Keratinocyte (primary cell): ENCODE measurements around the gene CTXN1. TPM values are rescaled to one million over a fixed set of nuclear protein-coding genes. Genes with fewer than 3 reads are reported as not detected.
A peak's percentile ranks its signal among the peaks of the same experiment; 100 is the strongest.

Experiments
- DNase-seq: peaks from one replicate; pipeline ENCODE4 v3.0.0-alpha.2; 2011; ENCODE audit warnings: low read depth, missing footprints, low spot score
- FAIRE-seq: peaks from 2 replicates; lab custom pipeline; 2011; peaks lifted over from hg19 to GRCh38; lab: Jason Lieb, UNC
- H2AFZ ChIP-seq: 2 replicates; pipeline ENCODE4 v1.6.0; 2012; ENCODE audit warnings: low read length, control low read depth, inconsistent platforms; ENCODE audit not compliant: control insufficient read depth
- H3K27ac ChIP-seq: 2 replicates; pipeline ENCODE4 v1.5.1; 2011; ENCODE audit warnings: low read length; ENCODE audit not compliant: control insufficient read depth, insufficient read depth
- H3K27me3 ChIP-seq: 3 replicates; pipeline ENCODE4 v1.6.0; 2011; ENCODE audit warnings: low read length; ENCODE audit not compliant: control insufficient read depth, insufficient read depth; ENCODE audit errors: extremely low read depth
- H3K36me3 ChIP-seq, 2 experiments: 2 replicates in 1 of 2; 3 replicates in 1 of 2; pipeline ENCODE4 v1.5.1; 2011; ENCODE audit warnings: low read length in 2 of 2, mild to moderate bottlenecking in 1 of 2; ENCODE audit not compliant: control insufficient read depth in 2 of 2, insufficient read depth in 2 of 2; ENCODE audit errors: extremely low read depth in 1 of 2
- H3K4me1 ChIP-seq: 3 replicates; pipeline ENCODE4 v1.5.1; 2011; ENCODE audit warnings: low read length; ENCODE audit not compliant: control insufficient read depth, insufficient read depth; ENCODE audit errors: extremely low read depth
- H3K4me2 ChIP-seq: 3 replicates; pipeline ENCODE4 v1.6.0; 2011; ENCODE audit warnings: low read depth, low read length; ENCODE audit not compliant: control insufficient read depth, insufficient read depth; ENCODE audit errors: extremely low read depth
- H3K4me3 ChIP-seq, 3 experiments: fragments of 200-600 bp in 1 of 3; sonication (generic) in 1 of 3; 2 replicates in 2 of 3; 3 replicates in 1 of 3; pipeline ENCODE4 v1.5.1; 2011 to 2016; ENCODE audit warnings: low read length in 3 of 3, mild to moderate bottlenecking in 3 of 3, control low read depth in 2 of 3, inconsistent platforms in 1 of 3, low read depth in 1 of 3, mixed read lengths in 1 of 3, mixed run types in 1 of 3, moderate library complexity in 1 of 3; ENCODE audit not compliant: control insufficient read depth in 2 of 3, insufficient read depth in 2 of 3; ENCODE audit errors: extremely low read depth in 1 of 3
- H3K79me2 ChIP-seq: 2 replicates; pipeline ENCODE4 v1.6.0; 2012; ENCODE audit warnings: low read length; ENCODE audit not compliant: control insufficient read depth, insufficient read depth
- H3K9ac ChIP-seq: 3 replicates; pipeline ENCODE4 v1.6.0; 2011; ENCODE audit warnings: low read length; ENCODE audit not compliant: control insufficient read depth, insufficient read depth; ENCODE audit errors: extremely low read depth
- H3K9me1 ChIP-seq: 3 replicates; pipeline ENCODE4 v1.6.0; 2011; ENCODE audit warnings: low read length; ENCODE audit not compliant: control insufficient read depth, insufficient read depth; ENCODE audit errors: extremely low read depth
- H3K9me3 ChIP-seq: 2 replicates; pipeline ENCODE4 v1.5.1; 2012; ENCODE audit warnings: low read depth, low read length; ENCODE audit not compliant: control insufficient read depth
- H4K20me1 ChIP-seq: 3 replicates; pipeline ENCODE4 v1.6.0; 2011; ENCODE audit warnings: low read length; ENCODE audit not compliant: control insufficient read depth, insufficient read depth; ENCODE audit errors: extremely low read depth
- CTCF ChIP-seq, 3 experiments: IDR thresholded peaks in 1 of 3; conservative IDR thresholded peaks in 1 of 3; optimal IDR thresholded peaks in 1 of 3; 2 replicates in 2 of 3; 3 replicates in 1 of 3; pipeline versions ENCODE3 to v1.5.1; 2011; ENCODE audit warnings: low read length in 3 of 3, mild to moderate bottlenecking in 3 of 3, moderate library complexity in 2 of 3, control low read depth in 1 of 3, inconsistent platforms in 1 of 3; ENCODE audit not compliant: insufficient read depth in 2 of 3; ENCODE audit errors: extremely low read depth in 1 of 3
- EZH2 ChIP-seq: IDR thresholded peaks from one replicate; pipeline ENCODE4 v1.6.1; 2012; ENCODE audit warnings: inconsistent platforms, mild to moderate bottlenecking, low read length, moderate library complexity
- dilution Hi-C: fragments of 300-500 bp; cut with MboI; formaldehyde crosslinking; loops from one replicate; pipeline ENCODE4 v1.7.0; 2020; ENCODE audit warnings: low sequenced_read_pairs; ENCODE audit not compliant: extremely low pct_ligation_motif_present
- polyA plus RNA-seq, 5 experiments: library from polyadenylated mRNA; depleted of rRNA in 3 of 5; stranded (reverse) in 3 of 5; stranded (forward) in 1 of 5; unstranded in 1 of 5; fragments of >200 nt; gene quantifications; 1 replicate in 1 of 5; 2 replicates in 3 of 5; 3 replicates in 1 of 5; pipeline versions ENCODE4 v1.2.1 to v1.2.3, GENCODE V29; 2011 to 2012; ENCODE audit warnings: missing spikeins in 2 of 5, low read depth in 1 of 5, low replicate concordance in 1 of 5

Gene CTXN1
- polyA plus RNA-seq, 1 donor (not counting 4 experiments of a cell fraction or from before 2014, with no cell fraction given) = 0.41 TPM

- Histone ChIP-seq H3K79me2 (no peaks in the 10 kb centered on the region), H3K27me3 (no peaks in the 10 kb centered on the region), H3K4me2 (no peak overlapping the region), H3K4me1 (peaks cover 27% of the 10 kb centered on the region), H3K4me3 (no peak overlapping the region), H4K20me1 (no peaks in the 10 kb centered on the region), H3K36me3 (peaks cover 4 to 5% of the 10 kb centered on the region in 2 experiments), H3K27ac (no peak overlapping the region), H3K9ac (no peak overlapping the region), H2AFZ (no peak overlapping the region), H3K9me3 (no peaks in the 10 kb centered on the region), H3K9me1 (peaks cover 3% of the 10 kb centered on the region)
- DNase-seq (no peak), FAIRE-seq (peak; percentile 26)
- dilution Hi-C loops = no loop called here
- TF ChIP-seq EZH2 (no peak), CTCF (optimal IDR thresholded peaks at IDR 0.05 in 1 of 3, IDR thresholded peaks at IDR 0.05 in 1 of 3, conservative IDR thresholded peaks at IDR 0.05 in 1 of 3; ENCODE audit: extremely low read depth in 1 of 3, insufficient read depth in 2 of 3, low read length in 3 of 3) (no peak)
Observed at GRCh38 chr19:7924241-7924640, 1.7 kb downstream of the CTXN1 start.

GRCh38 chr19:7923295-7924191 lies 2.4 kb downstream of the CTXN1 start:
- Histone ChIP-seq H3K9ac (no peak overlapping the region), H3K9me3 (no peaks in the 10 kb centered on the region), H3K27ac (no peak overlapping the region), H3K36me3 (peaks cover 4 to 5% of the 10 kb centered on the region in 2 experiments), H2AFZ (no peak overlapping the region), H3K4me3 (no peak overlapping the region), H3K9me1 (peaks cover 3% of the 10 kb centered on the region), H3K27me3 (peaks cover 1% of the 10 kb centered on the region), H3K79me2 (no peaks in the 10 kb centered on the region), H3K4me1 (peaks cover 20% of the 10 kb centered on the region), H4K20me1 (no peaks in the 10 kb centered on the region), H3K4me2 (no peak overlapping the region)
- TF ChIP-seq CTCF (optimal IDR thresholded peaks at IDR 0.05 in 1 of 3, IDR thresholded peaks at IDR 0.05 in 1 of 3, conservative IDR thresholded peaks at IDR 0.05 in 1 of 3; ENCODE audit: extremely low read depth in 1 of 3, insufficient read depth in 2 of 3, low read length in 3 of 3) = no peak
- TF ChIP-seq EZH2 = no peak
- dilution Hi-C loops = no loop called here
- no peak for DNase-seq
- no peak for FAIRE-seq
